Liver (tissue), 9 donors: ENCODE measurements around the gene TACC2. TPM values are rescaled to one million over a fixed set of nuclear protein-coding genes. Genes with fewer than 3 reads are reported as not detected.

Experiments
- DNase-seq: peaks from one replicate; pipeline ENCODE4 v3.0.0-alpha.2; 2017; ENCODE audit warnings: low spot score
- H3K27ac ChIP-seq, 2 donors: one replicate each; pipeline ENCODE4 v1.7.0; 2013; ENCODE audit warnings: inconsistent platforms in 2 of 2, low read length in 2 of 2, control low read depth in 1 of 2, low read depth in 1 of 2, mild to moderate bottlenecking in 1 of 2
- H3K27me3 ChIP-seq, 4 donors: one replicate each; pipeline versions ENCODE4 v1.6.1 to v1.7.0; 2013; ENCODE audit warnings: low read length in 3 of 4, inconsistent platforms in 1 of 4, mild to moderate bottlenecking in 1 of 4, moderate library complexity in 1 of 4; ENCODE audit not compliant: control insufficient read depth in 4 of 4, insufficient read depth in 4 of 4
- H3K36me3 ChIP-seq, 4 donors: one replicate each; pipeline versions ENCODE4 v1.6.1 to v1.7.0; 2013; ENCODE audit warnings: low read length in 3 of 4, mild to moderate bottlenecking in 3 of 4, low read depth in 1 of 4, moderate library complexity in 1 of 4; ENCODE audit not compliant: control insufficient read depth in 4 of 4, insufficient read depth in 3 of 4
- H3K4me1 ChIP-seq, 4 donors: one replicate each; pipeline versions ENCODE4 v1.6.1 to v1.7.0; 2013; ENCODE audit warnings: low read length in 3 of 4, mild to moderate bottlenecking in 3 of 4, moderate library complexity in 1 of 4; ENCODE audit not compliant: control insufficient read depth in 4 of 4, insufficient read depth in 4 of 4
- H3K4me3 ChIP-seq, 3 donors: one replicate each; pipeline versions ENCODE4 v1.6.1 to v1.7.0; 2013; ENCODE audit warnings: low read length in 3 of 3, control low read depth in 1 of 3, low read depth in 1 of 3, mild to moderate bottlenecking in 1 of 3
- H3K9ac ChIP-seq, 2 donors: one replicate each; pipeline ENCODE4 v1.7.0; 2013; ENCODE audit warnings: low read length in 2 of 2, mild to moderate bottlenecking in 2 of 2, moderate library complexity in 2 of 2, control low read depth in 1 of 2, low read depth in 1 of 2
- H3K9me3 ChIP-seq, 4 donors: one replicate each; pipeline versions ENCODE4 v1.6.1 to v1.7.0; 2013; ENCODE audit warnings: low read length in 3 of 4; ENCODE audit not compliant: control insufficient read depth in 4 of 4
- ATF3 ChIP-seq: IDR thresholded peaks from 2 replicates; pipeline ENCODE4 v1.6.1; 2016; ENCODE audit warnings: antibody characterized with exemption
- CTCF ChIP-seq: fragments of 150-350 bp; IDR thresholded peaks from 2 replicates; pipeline ENCODE4 v1.5.1; 2017; ENCODE audit warnings: improper control_type of control experiment, low read depth, low read length; ENCODE audit not compliant: missing input control
- EGR1 ChIP-seq, 2 donors: IDR thresholded peaks; 2 replicates each; pipeline ENCODE4 v1.6.1; 2016 to 2018; ENCODE audit warnings: antibody characterized with exemption in 2 of 2, low read depth in 2 of 2
- FOXA1 ChIP-seq: IDR thresholded peaks from 2 replicates; pipeline ENCODE4 v1.6.1; 2016; ENCODE audit warnings: antibody characterized with exemption
- FOXA2 ChIP-seq: IDR thresholded peaks from 2 replicates; pipeline ENCODE4 v1.6.1; 2016; ENCODE audit warnings: antibody characterized with exemption
- GABPA ChIP-seq, 2 donors: IDR thresholded peaks in 1 of 2; conservative IDR thresholded peaks in 1 of 2; 2 replicates each; pipeline ENCODE4 v1.6.1; 2016; ENCODE audit warnings: antibody characterized with exemption in 2 of 2, mild to moderate bottlenecking in 1 of 2, moderate library complexity in 1 of 2
- HNF4A ChIP-seq, 2 donors: conservative IDR thresholded peaks; 2 replicates each; pipeline ENCODE4 v1.6.1; 2016; ENCODE audit warnings: antibody characterized with exemption in 2 of 2, mild to moderate bottlenecking in 2 of 2
- HNF4G ChIP-seq: IDR thresholded peaks from 2 replicates; pipeline ENCODE4 v1.6.1; 2016; ENCODE audit warnings: antibody characterized with exemption
- JUND ChIP-seq, 2 donors: IDR thresholded peaks; 2 replicates each; pipeline ENCODE4 v1.6.1; 2016; ENCODE audit warnings: antibody characterized with exemption in 2 of 2
- MAX ChIP-seq: IDR thresholded peaks from 2 replicates; pipeline ENCODE4 v1.6.1; 2016; ENCODE audit warnings: antibody characterized with exemption
- NR2F2 ChIP-seq: IDR thresholded peaks from 2 replicates; pipeline ENCODE4 v1.6.1; 2016; ENCODE audit warnings: antibody characterized with exemption
- RAD21 ChIP-seq, 2 donors: IDR thresholded peaks; 2 replicates each; pipeline ENCODE4 v1.6.1; 2016; ENCODE audit warnings: antibody characterized with exemption in 2 of 2, mild to moderate bottlenecking in 2 of 2
- REST ChIP-seq: IDR thresholded peaks from 2 replicates; pipeline ENCODE4 v1.6.1; 2016; ENCODE audit warnings: antibody characterized with exemption, mild to moderate bottlenecking
- RXRA ChIP-seq, 2 donors: IDR thresholded peaks; 2 replicates each; pipeline ENCODE4 v1.6.1; 2017 to 2018; ENCODE audit warnings: antibody characterized with exemption in 2 of 2, mild to moderate bottlenecking in 1 of 2
- SP1 ChIP-seq: IDR thresholded peaks from 2 replicates; pipeline ENCODE4 v1.6.1; 2018; ENCODE audit warnings: antibody characterized with exemption, mild to moderate bottlenecking
- TAF1 ChIP-seq: conservative IDR thresholded peaks from 2 replicates; pipeline ENCODE4 v1.6.1; 2016; ENCODE audit warnings: antibody characterized with exemption, mild to moderate bottlenecking
- YY1 ChIP-seq: IDR thresholded peaks from 2 replicates; pipeline ENCODE4 v1.6.1; 2016; ENCODE audit warnings: antibody characterized with exemption, mild to moderate bottlenecking
- ZBTB33 ChIP-seq: IDR thresholded peaks from 2 replicates; pipeline ENCODE4 v1.6.1; 2016; ENCODE audit warnings: antibody characterized with exemption
- WGBS: extraction: QIAGEN DNeasy Blood & Tissue Kit; methylation state at CpG from one replicate; pipeline ENCODE4 v1.1.7; 2013; 5-methylcytosine and 5-hydroxymethylcytosine counted together
- polyA plus RNA-seq, 2 donors: library from polyadenylated mRNA; stranded (reverse) in 1 of 2; unstranded in 1 of 2; fragments of 200-250 nt in 1 of 2; fragments of >200 nt in 1 of 2; fragmentation: Nextera tagmentation in 1 of 2; extraction: Ambion mirVana in 1 of 2; gene quantifications; one replicate each; pipeline versions ENCODE4 v1.2.1 to v1.2.3, GENCODE V29; 2013 to 2015
- total RNA-seq, 2 donors: library from RNA; depleted of rRNA; stranded (reverse); fragments of >200 nt; gene quantifications; one replicate each; pipeline ENCODE4 v1.2.3, GENCODE V29; 2014
- donor health status: healthy.
- donor health status: healthy.
- donor health status: healthy.
- donor health status: healthy.
- donor health status: healthy.

TACC2 gene
- total and polyA plus RNA-seq, 4 donors, result 1.5 to 9.1 (median 7.8) TPM

- DNase-seq, result no peak
- Histone ChIP-seq H3K9me3 (no peaks in the 10 kb centered on the region), H3K27me3 (no peaks in the 10 kb centered on the region), H3K27ac (no peak overlapping the region), H3K4me1 (peaks cover 3 to 6% (median 5%) of the 10 kb centered on the region in 4 donors), H3K36me3 (peaks cover 0 to 10% (median 3%) of the 10 kb centered on the region in 4 donors), H3K9ac (no peak overlapping the region), H3K4me3 (no peak overlapping the region)
- 93% methylated on average over 9 of the region's 9 CpGs for WGBS
- TF ChIP-seq HNF4G, result no peak
- no peak for TF ChIP-seq REST
- TF ChIP-seq EGR1 (IDR thresholded peaks at IDR 0.05; ENCODE audit: low read depth in 2 of 2), result no peak
- TF ChIP-seq GABPA (IDR thresholded peaks at IDR 0.05 in 1 of 2, conservative IDR thresholded peaks at IDR 0.05 in 1 of 2), result no peak
- no peak for TF ChIP-seq ATF3
- no peak for TF ChIP-seq FOXA1
- TF ChIP-seq RAD21 (IDR thresholded peaks at IDR 0.05), result no peak
- no peak for TF ChIP-seq MAX
- TF ChIP-seq RXRA (IDR thresholded peaks at IDR 0.05), result no peak
- no peak for TF ChIP-seq CTCF
- no peak for TF ChIP-seq FOXA2
- TF ChIP-seq JUND (IDR thresholded peaks at IDR 0.05), result no peak
- TF ChIP-seq SP1, result no peak
- TF ChIP-seq YY1, result no peak
- TF ChIP-seq ZBTB33, result no peak
- TF ChIP-seq TAF1, result no peak
- no peak for TF ChIP-seq HNF4A (conservative IDR thresholded peaks at IDR 0.05)
- no peak for TF ChIP-seq NR2F2
Measured at GRCh38 chr10:122199070-122199469, 210.1 kb downstream of the TACC2 start.
